ENCODE results near the gene LIMCH1. TPM values are rescaled to one million over a fixed set of nuclear protein-coding genes. Genes with fewer than 3 reads are reported as not detected.

Gene LIMCH1
- total and polyA plus RNA-seq, 2 of the 8 experiments (the other 6 are each of a cell fraction or from before 2014, with no cell fraction given): 2.7 to 3.0 TPM

DNA sequence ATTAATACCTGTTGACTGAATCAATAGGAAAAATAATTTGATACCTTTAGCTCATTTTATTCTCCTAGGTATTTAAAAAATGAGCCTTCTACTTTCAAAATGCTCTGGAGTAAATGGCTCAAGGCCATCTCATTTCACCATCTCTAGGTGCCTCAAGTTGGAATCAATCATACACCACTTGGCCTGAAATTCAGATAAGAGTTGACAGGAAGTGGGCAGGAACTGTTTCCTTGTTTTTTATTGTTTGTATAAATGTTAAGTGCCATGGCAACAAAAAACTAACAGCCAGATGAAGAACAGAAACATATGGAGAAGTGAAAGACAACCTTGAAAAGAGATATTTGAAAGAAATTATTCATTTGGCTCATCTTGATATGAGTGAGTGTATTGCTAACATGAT lies 12.4 kb downstream of the LIMCH1 start:
- ChIA-PET POLR2A (ENCODE audit: partially characterized antibody) (no interaction called here), CTCF (ENCODE audit: partially characterized antibody) (interaction anchor here (1.2 kb wide), 1 partner anchor 102 kb away, joined by 3 read pairs; no protein-coding TSS in a partner anchor)
- Histone ChIP-seq H2BK12ac (ENCODE audit: low read depth, low read length) (no peak overlapping the region), H3K9ac (replicated peaks in 1 of 4; ENCODE audit: extremely low read depth in 1 of 4, low read depth in 3 of 4, low read length in 3 of 4) (no peak overlapping the region), H3K79me2 (ENCODE audit: control insufficient read depth in 1 of 2, insufficient read depth in 2 of 2, low read length in 2 of 2) (no peaks in the 10 kb centered on the region), H3K18ac (ENCODE audit: extremely low read depth, low read length) (no peak overlapping the region), H4K20me1 (replicated peaks in 1 of 2; ENCODE audit: control insufficient read depth in 1 of 2, insufficient read depth in 2 of 2, low read length in 2 of 2) (no peaks in the 10 kb centered on the region), H3K23ac (ENCODE audit: insufficient read length) (no peak overlapping the region), H3K27ac (ENCODE audit: low read depth, low read length) (no peak overlapping the region), H3K27me3 (replicated peaks in 1 of 4; ENCODE audit: control insufficient read depth in 3 of 4, extremely low read depth in 1 of 4, insufficient read depth in 3 of 4, low read length in 3 of 4) (no peaks in the 10 kb centered on the region; a peak in 1 of 7 replicates), H4K8ac (ENCODE audit: extremely low read depth, insufficient read depth, low read length) (no peak overlapping the region), H3K14ac (ENCODE audit: insufficient read length) (no peak overlapping the region), H2BK5ac (ENCODE audit: low read depth, low read length) (no peak overlapping the region), H2BK120ac (replicated peaks; ENCODE audit: low read depth, low read length) (no peak overlapping the region), H3K4me2 (ENCODE audit: insufficient read depth in 1 of 2, low read depth in 2 of 2, low read length in 2 of 2) (no peak overlapping the region), H2AFZ (ENCODE audit: low read length) (no peak overlapping the region), H2BK15ac (ENCODE audit: low read length) (no peak overlapping the region), H3K36me3 (ENCODE audit: control insufficient read depth in 2 of 4, insufficient read depth in 4 of 4, low read length in 3 of 4) (no peaks in the 10 kb centered on the region), H3K4ac (replicated peaks; ENCODE audit: insufficient read length, low read depth, low read length) (no peak overlapping the region), H3K23me2 (ENCODE audit: low read depth, low read length) (no peaks in the 10 kb centered on the region), H4K5ac (ENCODE audit: insufficient read length, low read depth, low read length) (no peak overlapping the region), H3K4me1 (replicated peaks in 1 of 4; ENCODE audit: control insufficient read depth in 3 of 4, insufficient read depth in 4 of 4, low read length in 3 of 4) (no peaks in the 10 kb centered on the region), H3K56ac (replicated peaks; ENCODE audit: insufficient read length, low read depth, low read length) (no peak overlapping the region), H3K4me3 (ENCODE audit: extremely low read depth in 1 of 4, insufficient read depth in 2 of 4, low read depth in 3 of 4, low read length in 4 of 4) (no peak overlapping the region), H3K9me3 (ENCODE audit: insufficient read depth in 2 of 2, low read depth in 1 of 2, low read length in 1 of 2) (no peaks in the 10 kb centered on the region), H3K79me1 (ENCODE audit: low read depth, low read length) (no peaks in the 10 kb centered on the region), H2AK5ac (ENCODE audit: low read depth, low read length) (no peak overlapping the region), H4K91ac (replicated peaks; ENCODE audit: insufficient read length, low read length) (no peak overlapping the region), H2BK20ac (ENCODE audit: low read length) (no peak overlapping the region)
- no peak for FAIRE-seq
- TF ChIP-seq RAD21 (IDR thresholded peaks at IDR 0.05 in 1 of 2, conservative IDR thresholded peaks at IDR 0.05 in 1 of 2; ENCODE audit: low read depth in 2 of 2, low read length in 2 of 2) (no peak), CHD2 (IDR thresholded peaks at IDR 0.05; ENCODE audit: low read length) (no peak), SIX5 (IDR thresholded peaks at IDR 0.05; ENCODE audit: low read depth, low read length) (no peak), POLR2AphosphoS5 (IDR thresholded peaks at IDR 0.05; ENCODE audit: low read depth, low read length) (no peak), NANOG (IDR thresholded peaks at IDR 0.05; ENCODE audit: insufficient read depth, low read depth, low read length, poor library complexity, severe bottlenecking) (no peak), CREB1 (IDR thresholded peaks at IDR 0.05) (no peak), KDM4A (IDR thresholded peaks at IDR 0.05; ENCODE audit: low read depth, low read length, severe bottlenecking) (no peak), CBX8 (IDR thresholded peaks at IDR 0.05; ENCODE audit: borderline replicate concordance, low read depth, low read length) (no peak)
- TF ChIP-seq, protein P1, sequence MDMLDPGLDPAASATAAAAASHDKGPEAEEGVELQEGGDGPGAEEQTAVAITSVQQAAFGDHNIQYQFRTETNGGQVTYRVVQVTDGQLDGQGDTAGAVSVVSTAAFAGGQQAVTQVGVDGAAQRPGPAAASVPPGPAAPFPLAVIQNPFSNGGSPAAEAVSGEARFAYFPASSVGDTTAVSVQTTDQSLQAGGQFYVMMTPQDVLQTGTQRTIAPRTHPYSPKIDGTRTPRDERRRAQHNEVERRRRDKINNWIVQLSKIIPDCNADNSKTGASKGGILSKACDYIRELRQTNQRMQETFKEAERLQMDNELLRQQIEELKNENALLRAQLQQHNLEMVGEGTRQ (IDR thresholded peaks at IDR 0.05; ENCODE audit: low read length): no peak
- TF ChIP-seq, protein P2, sequence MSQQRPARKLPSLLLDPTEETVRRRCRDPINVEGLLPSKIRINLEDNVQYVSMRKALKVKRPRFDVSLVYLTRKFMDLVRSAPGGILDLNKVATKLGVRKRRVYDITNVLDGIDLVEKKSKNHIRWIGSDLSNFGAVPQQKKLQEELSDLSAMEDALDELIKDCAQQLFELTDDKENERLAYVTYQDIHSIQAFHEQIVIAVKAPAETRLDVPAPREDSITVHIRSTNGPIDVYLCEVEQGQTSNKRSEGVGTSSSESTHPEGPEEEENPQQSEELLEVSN (IDR thresholded peaks at IDR 0.05): no peak
- DNase-seq (ENCODE audit: low read depth in 1 of 2, low spot score in 2 of 2): no peak
